GM18511 (cell line): Measurements from ENCODE around the gene ZXDC.

Source experiments
- ATAC-seq: cut with Tn5 transposase; IDR thresholded peaks from one replicate; pipeline ENCODE4 v1.9.1; 2021; ENCODE audit warnings: mild to moderate bottlenecking, moderate library complexity; ENCODE audit not compliant: unreplicated experiment

Gene ZXDC

GRCh38 chr3:126476166-126477060 is 722 bp upstream of the ZXDC start:
- ATAC-seq: peak; percentile 32

- peak; percentile 35 for ATAC-seq
These were observed 936 bp downstream of the ZXDC start for GRCh38 chr3:126474498-126475412.

GRCh38 chr3:126473292-126474168 is 2.2 kb downstream of the ZXDC start:
- ATAC-seq: no peak

- ATAC-seq: no peak
These were observed 3.2 kb downstream of the ZXDC start for GRCh38 chr3:126472277-126473006.

GRCh38 chr3:126469479-126469878 is 6.2 kb downstream of the ZXDC start:
- ATAC-seq: no peak

GRCh38 chr3:126468028-126468891 is 7.4 kb downstream of the ZXDC start:
- no peak for ATAC-seq

GRCh38 chr3:126467611-126467955 is 8.1 kb downstream of the ZXDC start:
- ATAC-seq: no peak

GRCh38 chr3:126466886-126467610 is 8.6 kb downstream of the ZXDC start:
- ATAC-seq: no peak

GRCh38 chr3:126465928-126466544 is 9.7 kb downstream of the ZXDC start:
- no peak for ATAC-seq

- no peak for ATAC-seq
These were observed 10.7 kb downstream of the ZXDC start for GRCh38 chr3:126464997-126465396.

- no peak for ATAC-seq
These were observed 11.2 kb downstream of the ZXDC start for GRCh38 chr3:126464494-126464893.

- ATAC-seq: no peak
These were observed 11.6 kb downstream of the ZXDC start for GRCh38 chr3:126464093-126464492.

- ATAC-seq: no peak
These were observed 12.2 kb downstream of the ZXDC start for GRCh38 chr3:126463521-126463920.

GRCh38 chr3:126461450-126462070 is 14.1 kb downstream of the ZXDC start:
- no peak for ATAC-seq

- ATAC-seq: no peak
These were observed 15.3 kb downstream of the ZXDC start for GRCh38 chr3:126460381-126460780.

- no peak for ATAC-seq
These were observed 15.9 kb downstream of the ZXDC start for GRCh38 chr3:126459763-126460127.

- no peak for ATAC-seq
These were observed 16.5 kb downstream of the ZXDC start for GRCh38 chr3:126459111-126459762.
